ENCODE data around the gene FGF19.

DNA sequence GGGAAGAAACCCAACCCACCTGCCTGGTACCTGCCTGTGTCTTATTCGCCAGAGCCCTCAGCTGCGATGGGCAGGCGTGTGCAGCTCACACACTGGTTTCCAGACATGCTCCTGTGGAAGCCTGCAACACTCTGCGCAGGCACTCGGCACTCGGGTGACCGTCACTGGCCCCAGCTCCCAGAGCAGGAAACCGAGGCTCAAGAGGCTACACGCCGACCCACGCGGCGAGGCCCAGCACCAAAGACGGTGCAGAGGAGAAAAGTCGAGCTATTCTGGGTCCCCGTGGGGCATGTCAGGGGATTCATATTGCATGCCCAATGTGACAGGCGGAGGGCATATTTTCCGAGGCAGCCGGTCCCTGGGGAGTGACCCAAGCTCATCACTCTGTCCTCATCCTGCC, 11.6 kb upstream of the FGF19 start:
- TF ChIP-seq, protein P1, sequence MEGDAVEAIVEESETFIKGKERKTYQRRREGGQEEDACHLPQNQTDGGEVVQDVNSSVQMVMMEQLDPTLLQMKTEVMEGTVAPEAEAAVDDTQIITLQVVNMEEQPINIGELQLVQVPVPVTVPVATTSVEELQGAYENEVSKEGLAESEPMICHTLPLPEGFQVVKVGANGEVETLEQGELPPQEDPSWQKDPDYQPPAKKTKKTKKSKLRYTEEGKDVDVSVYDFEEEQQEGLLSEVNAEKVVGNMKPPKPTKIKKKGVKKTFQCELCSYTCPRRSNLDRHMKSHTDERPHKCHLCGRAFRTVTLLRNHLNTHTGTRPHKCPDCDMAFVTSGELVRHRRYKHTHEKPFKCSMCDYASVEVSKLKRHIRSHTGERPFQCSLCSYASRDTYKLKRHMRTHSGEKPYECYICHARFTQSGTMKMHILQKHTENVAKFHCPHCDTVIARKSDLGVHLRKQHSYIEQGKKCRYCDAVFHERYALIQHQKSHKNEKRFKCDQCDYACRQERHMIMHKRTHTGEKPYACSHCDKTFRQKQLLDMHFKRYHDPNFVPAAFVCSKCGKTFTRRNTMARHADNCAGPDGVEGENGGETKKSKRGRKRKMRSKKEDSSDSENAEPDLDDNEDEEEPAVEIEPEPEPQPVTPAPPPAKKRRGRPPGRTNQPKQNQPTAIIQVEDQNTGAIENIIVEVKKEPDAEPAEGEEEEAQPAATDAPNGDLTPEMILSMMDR (IDR thresholded peaks at IDR 0.05; ENCODE audit: low read length), result no peak
- TF ChIP-seq EZH2 (IDR thresholded peaks at IDR 0.05; ENCODE audit: borderline replicate concordance, low read length), result no peak
